GM12874 (cell line): ENCODE results near the gene DMWD.

Source experiments
- TF ChIP-seq, protein P1 (sequence below): IDR thresholded peaks from 2 replicates; pipeline ENCODE4 v1.5.1; 2011; ENCODE audit warnings: low read depth, mild to moderate bottlenecking, control low read depth, low read length, moderate library complexity; ENCODE audit not compliant: insufficient read depth

Gene DMWD

DNA sequence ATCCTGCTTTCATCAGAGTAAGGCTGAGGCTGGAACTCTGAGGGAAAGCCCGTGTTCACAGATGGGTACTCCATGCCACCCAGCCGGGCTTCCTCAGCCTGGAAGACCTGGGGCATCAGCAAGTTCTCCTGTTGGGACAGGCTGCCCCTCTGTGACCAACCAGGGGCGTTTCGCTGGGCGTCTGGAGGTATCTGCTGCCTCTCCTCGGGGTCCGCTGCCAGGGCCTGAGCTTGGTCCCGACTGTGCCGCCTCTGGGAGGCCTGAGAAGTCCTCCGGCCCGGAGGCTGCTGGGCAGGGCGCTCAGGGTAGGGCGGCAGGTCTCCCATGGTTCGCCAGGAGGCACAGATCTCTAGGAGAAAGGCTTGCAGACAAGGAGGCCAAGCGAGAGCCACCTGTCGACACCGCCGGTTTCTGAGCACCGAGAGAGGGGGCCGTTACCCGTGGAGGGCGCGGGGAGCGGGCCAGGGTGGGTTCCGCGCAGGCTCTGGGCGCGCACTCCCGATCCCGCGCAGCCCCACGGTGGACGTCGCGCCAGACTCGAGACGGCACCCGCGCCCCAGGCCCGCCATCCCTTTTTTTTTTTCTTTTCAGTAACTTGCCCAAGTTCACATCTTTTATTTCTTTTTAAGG lies 22.3 kb upstream of the DMWD start, which contains the start of gene RSPH6A:
Gene RSPH6A, minus strand, starts transcription at position 458 of the 630 bp plus-strand sequence. Its CDS starts 132 bp downstream, at position 326.
- TF ChIP-seq, protein P1, sequence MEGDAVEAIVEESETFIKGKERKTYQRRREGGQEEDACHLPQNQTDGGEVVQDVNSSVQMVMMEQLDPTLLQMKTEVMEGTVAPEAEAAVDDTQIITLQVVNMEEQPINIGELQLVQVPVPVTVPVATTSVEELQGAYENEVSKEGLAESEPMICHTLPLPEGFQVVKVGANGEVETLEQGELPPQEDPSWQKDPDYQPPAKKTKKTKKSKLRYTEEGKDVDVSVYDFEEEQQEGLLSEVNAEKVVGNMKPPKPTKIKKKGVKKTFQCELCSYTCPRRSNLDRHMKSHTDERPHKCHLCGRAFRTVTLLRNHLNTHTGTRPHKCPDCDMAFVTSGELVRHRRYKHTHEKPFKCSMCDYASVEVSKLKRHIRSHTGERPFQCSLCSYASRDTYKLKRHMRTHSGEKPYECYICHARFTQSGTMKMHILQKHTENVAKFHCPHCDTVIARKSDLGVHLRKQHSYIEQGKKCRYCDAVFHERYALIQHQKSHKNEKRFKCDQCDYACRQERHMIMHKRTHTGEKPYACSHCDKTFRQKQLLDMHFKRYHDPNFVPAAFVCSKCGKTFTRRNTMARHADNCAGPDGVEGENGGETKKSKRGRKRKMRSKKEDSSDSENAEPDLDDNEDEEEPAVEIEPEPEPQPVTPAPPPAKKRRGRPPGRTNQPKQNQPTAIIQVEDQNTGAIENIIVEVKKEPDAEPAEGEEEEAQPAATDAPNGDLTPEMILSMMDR: no peak

DNA sequence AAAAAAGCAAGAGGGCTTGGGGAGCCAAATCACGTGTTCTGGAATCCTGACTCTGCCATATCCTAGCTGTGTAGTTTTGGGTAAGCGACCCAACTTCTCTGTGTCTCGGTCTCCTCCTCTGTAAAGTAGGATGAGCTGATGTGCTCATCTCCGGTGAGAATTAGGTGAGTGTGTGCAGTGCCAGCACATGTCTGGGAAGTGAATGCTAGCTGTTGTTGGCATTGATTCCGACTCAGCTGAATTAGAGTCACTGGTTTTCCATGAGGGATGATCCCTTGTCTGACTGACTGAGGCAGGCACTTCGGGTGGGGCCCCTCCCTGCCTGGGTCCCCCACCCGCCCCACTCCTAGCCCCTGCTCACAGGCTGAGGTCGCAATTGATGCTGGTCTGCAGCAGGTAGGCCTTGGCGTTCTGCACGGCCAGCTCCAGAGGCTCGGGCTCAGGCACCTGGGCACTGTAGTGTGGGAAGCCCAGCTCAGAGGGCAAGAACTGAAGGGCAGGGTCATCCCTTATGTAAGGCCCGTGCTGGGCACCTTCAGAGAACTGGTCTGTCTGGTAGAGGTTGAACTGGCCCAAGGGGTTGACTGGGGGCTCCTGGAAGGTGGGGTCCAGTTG lies 21.6 kb upstream of the DMWD start:
- TF ChIP-seq, protein P1: no peak

DNA sequence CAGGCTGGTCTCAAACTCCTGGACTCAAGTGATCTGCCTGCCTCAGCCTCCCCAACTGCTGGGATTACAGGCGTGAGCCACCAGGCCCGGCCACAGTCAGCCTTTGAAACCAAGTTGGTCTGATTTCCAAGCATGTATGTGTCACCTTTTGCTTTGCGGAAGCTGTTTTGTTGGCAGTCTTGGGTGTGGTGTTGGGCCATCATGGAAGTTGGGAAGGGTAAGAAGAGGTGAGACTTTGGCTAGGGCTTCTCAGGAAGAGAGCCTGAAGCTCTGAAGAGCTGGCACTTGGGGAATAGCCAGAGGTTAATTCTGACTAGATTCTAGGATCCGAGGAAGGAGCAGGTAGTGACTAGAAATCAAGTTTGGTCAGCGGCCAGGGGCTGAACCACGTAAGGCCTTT lies 19.7 kb upstream of the DMWD start:
- TF ChIP-seq, protein P1: no peak

DNA sequence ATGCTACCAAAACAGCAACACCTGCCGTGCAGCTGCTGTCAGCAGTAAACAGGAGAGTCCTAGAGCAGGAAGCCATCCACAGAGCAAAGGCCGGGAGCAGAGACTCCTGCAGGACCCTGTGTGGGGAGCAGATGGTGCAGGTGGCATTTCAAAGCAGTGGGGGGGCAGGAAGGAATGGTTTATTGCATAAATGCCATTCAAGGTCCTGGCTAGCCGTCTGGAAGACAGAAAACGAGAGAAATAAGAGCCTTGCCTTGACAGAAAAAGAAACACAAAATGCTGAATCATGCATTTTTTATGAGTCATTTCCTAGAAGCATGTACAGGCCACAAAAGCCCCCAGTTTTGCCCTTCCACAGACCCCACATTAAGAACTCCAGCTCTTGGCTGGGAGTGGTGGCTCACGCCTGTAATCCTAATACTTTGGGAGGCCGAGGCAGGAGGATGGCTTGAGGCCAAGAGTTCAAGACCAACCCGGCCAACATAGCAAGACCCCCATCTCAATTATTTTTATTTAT lies 17.1 kb upstream of the DMWD start:
- TF ChIP-seq, protein P1: no peak

DNA sequence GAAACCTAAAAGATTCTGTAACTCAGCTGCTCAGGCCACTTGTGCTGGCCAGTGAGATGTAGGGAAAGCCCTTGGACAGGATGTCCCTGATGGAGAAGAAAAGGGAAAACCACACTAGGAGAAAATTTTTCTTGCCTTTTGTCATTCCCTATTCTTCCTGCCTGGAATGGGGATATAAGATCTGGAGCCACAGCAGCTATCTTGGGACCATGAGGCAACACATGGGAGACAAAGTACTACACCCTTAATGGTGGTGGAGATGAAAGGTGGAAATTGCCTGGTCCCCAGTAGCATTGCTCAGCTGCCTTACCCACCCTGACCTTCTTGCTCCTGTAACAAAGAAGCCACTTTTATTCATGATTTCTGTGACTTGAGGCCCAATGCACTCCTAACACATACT lies 13.1 kb upstream of the DMWD start:
- TF ChIP-seq, protein P1: no peak

DNA sequence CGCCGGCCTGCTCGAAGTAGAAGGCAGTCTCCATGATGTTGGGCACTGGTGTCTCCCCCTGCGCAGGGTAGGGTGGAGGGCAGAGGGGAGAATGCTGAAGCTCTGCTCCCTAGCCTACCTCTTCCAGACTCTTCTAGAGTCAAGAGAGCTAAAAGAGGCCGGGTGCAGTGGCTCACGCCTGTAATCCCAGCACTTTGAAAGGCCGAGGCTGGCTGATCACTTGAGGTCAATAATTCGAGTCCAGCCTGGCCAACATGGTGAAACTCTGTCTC lies 12.2 kb upstream of the DMWD start:
- TF ChIP-seq, protein P1: no peak

DNA sequence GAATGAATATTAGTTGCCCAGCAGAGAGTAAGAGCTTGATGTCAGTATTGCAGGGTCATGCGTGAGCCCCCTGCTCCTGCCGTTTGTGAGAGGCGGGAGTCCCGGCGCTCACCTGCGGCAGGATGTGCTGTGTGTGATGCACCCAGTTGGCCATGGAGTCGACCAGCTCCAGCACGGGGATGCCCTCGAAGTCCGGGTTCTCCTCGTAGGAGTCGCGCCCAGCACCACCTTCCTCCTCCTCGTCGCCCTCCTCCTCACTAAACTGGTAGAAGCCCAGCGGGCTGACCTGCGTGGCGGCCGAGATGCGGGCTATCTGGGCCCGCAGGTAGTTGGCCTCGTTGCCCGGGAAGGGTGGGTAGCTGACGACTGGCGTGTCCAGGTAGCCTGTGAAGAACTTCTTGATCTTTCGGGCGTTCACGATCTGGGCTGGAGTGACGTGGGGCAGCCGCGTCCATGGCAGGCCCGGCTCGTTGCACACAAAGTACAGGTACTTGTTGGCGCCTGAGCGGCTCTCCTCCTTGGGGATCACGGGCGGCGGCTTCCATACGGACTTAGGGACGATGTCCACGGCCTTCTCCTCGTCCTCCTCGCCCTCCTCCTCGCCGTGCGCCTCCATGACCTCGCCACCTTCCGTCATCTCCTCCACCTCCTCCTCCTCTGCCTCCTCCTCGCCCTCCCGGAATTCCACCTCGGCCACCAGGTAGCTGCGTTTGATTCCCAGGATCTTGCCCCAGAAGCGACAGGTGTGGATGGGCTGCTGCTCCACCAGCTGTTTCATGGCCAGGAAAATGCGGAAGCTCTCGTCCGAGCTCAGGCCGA lies 11.7 kb upstream of the DMWD start:
- TF ChIP-seq, protein P1: no peak
